ENCODE data around the gene GPR78. TPM values are rescaled to one million over a fixed set of nuclear protein-coding genes. Genes with fewer than 3 reads are reported as not detected.

GPR78 gene
- total and polyA plus RNA-seq, 2 of the 8 experiments (the other 6 are each of a cell fraction or from before 2014, with no cell fraction given), result 1.0 to 3.0 TPM

DNA sequence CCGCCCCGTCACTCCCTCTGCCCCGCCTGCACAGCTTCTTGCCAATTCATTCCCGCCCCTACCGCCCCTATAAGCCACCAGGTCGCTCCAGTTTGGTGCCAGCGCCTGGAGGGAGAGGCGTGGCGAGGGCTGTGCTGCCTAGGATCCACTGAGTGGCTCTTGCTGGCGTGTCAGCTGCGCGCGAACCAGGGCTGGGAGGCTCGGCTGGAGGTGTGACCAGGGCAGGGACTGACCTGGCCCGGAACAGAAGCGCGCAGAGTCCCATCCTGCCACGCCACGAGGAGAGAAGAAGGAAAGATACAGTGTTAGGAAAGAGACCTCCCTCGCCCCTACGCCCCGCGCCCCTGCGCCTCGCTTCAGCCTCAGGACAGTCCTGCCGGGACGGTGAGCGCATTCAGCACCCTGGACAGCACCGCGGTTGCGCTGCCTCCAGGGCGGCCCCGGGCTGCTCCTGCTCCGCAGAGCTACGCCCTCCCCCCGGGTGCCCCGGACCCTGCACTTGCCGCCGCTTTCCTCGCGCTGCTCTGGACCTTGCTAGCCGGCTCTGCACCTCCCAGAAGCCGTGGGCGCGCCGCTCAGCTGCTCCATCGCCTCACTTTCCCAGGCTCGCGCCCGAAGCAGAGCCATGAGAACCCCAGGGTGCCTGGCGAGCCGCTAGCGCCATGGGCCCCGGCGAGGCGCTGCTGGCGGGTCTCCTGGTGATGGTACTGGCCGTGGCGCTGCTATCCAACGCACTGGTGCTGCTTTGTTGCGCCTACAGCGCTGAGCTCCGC is at the start of gene GPR78 (continued):
- TF ChIP-seq CTBP2 (IDR thresholded peaks at IDR 0.05; ENCODE audit: borderline replicate concordance, insufficient read depth, insufficient read length, low read length) (no peak), CHD2 (IDR thresholded peaks at IDR 0.05; ENCODE audit: low read length) (no peak), POLR2A (IDR thresholded peaks at IDR 0.05; ENCODE audit: control extremely low read depth in 1 of 2, low read depth in 2 of 2, low read length in 2 of 2) (0 out of 3 replicates have a peak, but pooled peaks of 1 of the 2 experiments have one; percentile 34), YY1 (IDR thresholded peaks at IDR 0.05; ENCODE audit: low read depth, low read length) (no peak), KDM5A (IDR thresholded peaks at IDR 0.05; ENCODE audit: low read length) (no peak), NRF1 (IDR thresholded peaks at IDR 0.05; ENCODE audit: low read depth, low read length) (no peak), RAD21 (IDR thresholded peaks at IDR 0.05 in 1 of 2, conservative IDR thresholded peaks at IDR 0.05 in 1 of 2; ENCODE audit: low read depth in 2 of 2, low read length in 2 of 2) (no peak), CREB1 (IDR thresholded peaks at IDR 0.05) (no peak; the same call in 1 of the 2 replicates), SRF (IDR thresholded peaks at IDR 0.05; ENCODE audit: low read depth, low read length) (no peak), CBX5 (IDR thresholded peaks at IDR 0.05; ENCODE audit: low read depth, low read length) (no peak), HDAC6 (IDR thresholded peaks at IDR 0.05; ENCODE audit: low read depth, low read length) (no peak), PHF8 (conservative IDR thresholded peaks at IDR 0.05; ENCODE audit: low read depth, low read length) (no peak), KDM1A (IDR thresholded peaks at IDR 0.05; ENCODE audit: borderline replicate concordance, low read length) (no peak), ZNF274 (IDR thresholded peaks at IDR 0.05; ENCODE audit: borderline replicate concordance, extremely low read depth, low read length) (no peak), TAF7 (optimal IDR thresholded peaks at IDR 0.05; ENCODE audit: borderline replicate concordance, low read depth, low read length) (peak; percentile 66), CEBPB (IDR thresholded peaks at IDR 0.05; ENCODE audit: low read depth, low read length) (no peak), JUN (IDR thresholded peaks at IDR 0.05; ENCODE audit: low read depth, low read length) (no peak), CBX8 (IDR thresholded peaks at IDR 0.05; ENCODE audit: borderline replicate concordance, low read depth, low read length) (no peak), HDAC2 (IDR thresholded peaks at IDR 0.05; ENCODE audit: borderline replicate concordance in 1 of 2, low read depth in 2 of 2, low read length in 2 of 2) (peak; percentile 15 to 87; a peak in 2 of 4 replicates)
- TF ChIP-seq, protein P1, sequence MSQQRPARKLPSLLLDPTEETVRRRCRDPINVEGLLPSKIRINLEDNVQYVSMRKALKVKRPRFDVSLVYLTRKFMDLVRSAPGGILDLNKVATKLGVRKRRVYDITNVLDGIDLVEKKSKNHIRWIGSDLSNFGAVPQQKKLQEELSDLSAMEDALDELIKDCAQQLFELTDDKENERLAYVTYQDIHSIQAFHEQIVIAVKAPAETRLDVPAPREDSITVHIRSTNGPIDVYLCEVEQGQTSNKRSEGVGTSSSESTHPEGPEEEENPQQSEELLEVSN (IDR thresholded peaks at IDR 0.05), result peak; percentile 46; the same call in 1 of the 2 replicates
- TF ChIP-seq, protein P2, sequence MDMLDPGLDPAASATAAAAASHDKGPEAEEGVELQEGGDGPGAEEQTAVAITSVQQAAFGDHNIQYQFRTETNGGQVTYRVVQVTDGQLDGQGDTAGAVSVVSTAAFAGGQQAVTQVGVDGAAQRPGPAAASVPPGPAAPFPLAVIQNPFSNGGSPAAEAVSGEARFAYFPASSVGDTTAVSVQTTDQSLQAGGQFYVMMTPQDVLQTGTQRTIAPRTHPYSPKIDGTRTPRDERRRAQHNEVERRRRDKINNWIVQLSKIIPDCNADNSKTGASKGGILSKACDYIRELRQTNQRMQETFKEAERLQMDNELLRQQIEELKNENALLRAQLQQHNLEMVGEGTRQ (IDR thresholded peaks at IDR 0.05; ENCODE audit: low read length), result no peak
- TF ChIP-seq, protein P3, sequence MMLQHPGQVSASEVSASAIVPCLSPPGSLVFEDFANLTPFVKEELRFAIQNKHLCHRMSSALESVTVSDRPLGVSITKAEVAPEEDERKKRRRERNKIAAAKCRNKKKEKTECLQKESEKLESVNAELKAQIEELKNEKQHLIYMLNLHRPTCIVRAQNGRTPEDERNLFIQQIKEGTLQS (IDR thresholded peaks at IDR 0.05; ENCODE audit: insufficient read depth, low read depth, low read length), result no peak

Measured in H1 (cell line).